Spleen (tissue), 13 donors: ENCODE results near the gene ARID5A. TPM values are rescaled to one million over a fixed set of nuclear protein-coding genes. Genes with fewer than 3 reads are reported as not detected.

ENCODE experiments used
- DNase-seq: peaks from one replicate; pipeline ENCODE4 v3.0.0-alpha.2; 2020
- H3K27ac ChIP-seq, 8 donors: fragments of 200-600 bp; sonication (generic) in 7 of 8; 1 replicate in 4 of 8; 2 replicates in 4 of 8; pipeline versions ENCODE4 v1.5.0 to v1.8.0; 2016 to 2021; ENCODE audit warnings: inconsistent platforms in 4 of 8, mild to moderate bottlenecking in 4 of 8, moderate library complexity in 1 of 8
- H3K27me3 ChIP-seq, 7 donors: fragments of 200-600 bp; sonication (generic) in 6 of 7; replicated peaks in 1 of 7; 1 replicate in 4 of 7; 2 replicates in 3 of 7; pipeline versions ENCODE4 v1.5.0 to v1.8.0; 2016 to 2021; ENCODE audit warnings: inconsistent platforms in 3 of 7, mild to moderate bottlenecking in 1 of 7
- H3K36me3 ChIP-seq, 6 donors: fragments of 200-600 bp; sonication (generic) in 5 of 6; 1 replicate in 4 of 6; 2 replicates in 2 of 6; pipeline versions ENCODE4 v1.5.0 to v1.8.0; 2016 to 2021; ENCODE audit warnings: inconsistent platforms in 2 of 6
- H3K4me1 ChIP-seq, 6 donors: fragments of 200-600 bp; sonication (generic) in 5 of 6; 1 replicate in 3 of 6; 2 replicates in 3 of 6; pipeline versions ENCODE4 v1.5.0 to v1.8.0; 2016 to 2021; ENCODE audit warnings: inconsistent platforms in 3 of 6
- H3K4me3 ChIP-seq, 8 donors: fragments of 200-600 bp; sonication (generic) in 7 of 8; 1 replicate in 4 of 8; 2 replicates in 4 of 8; pipeline versions ENCODE4 v1.5.0 to v1.8.0; 2016 to 2021; ENCODE audit warnings: inconsistent platforms in 4 of 8, mild to moderate bottlenecking in 4 of 8, moderate library complexity in 2 of 8
- H3K9me3 ChIP-seq, 8 donors: fragments of 200-600 bp; sonication (generic) in 7 of 8; 1 replicate in 4 of 8; 2 replicates in 4 of 8; pipeline versions ENCODE4 v1.5.0 to v1.8.0; 2016 to 2021; ENCODE audit warnings: inconsistent platforms in 4 of 8
- CTCF ChIP-seq, 11 experiments: fragments of 200-600 bp in 7 of 11; fragments of 450-650 bp in 4 of 11; sonication (generic) in 4 of 11; IDR thresholded peaks in 8 of 11; conservative IDR thresholded peaks in 3 of 11; 1 replicate in 7 of 11; 2 replicates in 4 of 11; pipeline versions ENCODE4 v1.4.0 to v1.8.0; 2016 to 2021; ENCODE audit warnings: antibody characterized with exemption in 11 of 11, inconsistent platforms in 4 of 11, mild to moderate bottlenecking in 1 of 11
- POLR2A ChIP-seq, 3 donors: fragments of 450-650 bp; IDR thresholded peaks; one replicate each; pipeline ENCODE4 v1.5.1; 2017; ENCODE audit warnings: antibody characterized with exemption in 3 of 3, mild to moderate bottlenecking in 1 of 3
- POLR2AphosphoS5 ChIP-seq, 3 donors: sonication (generic); formaldehyde crosslinking; IDR thresholded peaks; one replicate each; pipeline ENCODE4 v1.5.1; 2017; ENCODE audit warnings: antibody characterized with exemption in 3 of 3
- WGBS, 5 donors: extraction: QIAGEN DNeasy Blood & Tissue Kit in 3 of 5; methylation state at CpG; one replicate each; pipeline versions ENCODE4 v1.1.5 to v1.1.7; 2013 to 2018; 5-methylcytosine and 5-hydroxymethylcytosine counted together
- intact Hi-C: fragments of 100-400 bp; cut with DNase I; formaldehyde crosslinking; loops from one replicate; pipeline ENCODE4 v1.15.0; 2023; ENCODE audit warnings: low total_unique reads
- long read RNA-seq, 2 donors: transcript quantifications; one replicate each; lab custom pipeline, GENCODE V29; 2026
- polyA plus RNA-seq, 3 donors: library from polyadenylated mRNA; stranded (reverse); fragments of 200-250 nt; gene quantifications; one replicate each; pipeline ENCODE4 v1.2.1, GENCODE V29; 2013
- total RNA-seq, 7 donors: library from RNA; depleted of rRNA in 3 of 7; stranded (reverse); fragments of >200 nt in 3 of 7; fragmentation: NEBNext Ultra II Directional in 4 of 7; extraction: Animal tissue kit (Norgen Biotek cat#: 25700) in 4 of 7; gene quantifications; one replicate each; pipeline versions ENCODE4 v1.1.0 to v1.2.1, GENCODE V29; 2016 to 2021
- donor health status: healthy with polysubstance abuse.
- donor health status: DM: no; HTN: no; CAD: no; lungs with moderate emphysema.
- donor health status: DM: no; HTN: no; CAD: no.
- donor health status: Bipolar disorder and iron deficiency.
- donor health status: healthy.
- donor health status: DM: no; HTN: no; CAD: no.
- donor health status: DM: yes; HTN: yes; CAD: no.

The ARID5A gene
- total RNA-seq (100 to 1,000 TPM in 1 of 7 donors, 10 to 100 TPM in 6; 41.2 to 121 (median 52.8) TPM), polyA plus RNA-seq (10 to 100 TPM; 30.8 to 37.2 (median 35.4) TPM)
- long read RNA-seq, donor 1, partial matches to known transcripts = 5 of 6 reads
- long read RNA-seq, donor 1, other reads (novel, unspliced or antisense) = 0 of 6 reads
- long read RNA-seq, donor 2, partial matches to known transcripts = 0 of 4 reads
- long read RNA-seq, donor 2, other reads (novel, unspliced or antisense) = 0 of 4 reads

- H3K9me3 ChIP-seq = no peaks in the 10 kb centered on the region
- peak within 1 kb of the TSS; percentile 95 to 100 (median 99) for H3K27ac ChIP-seq
- TF ChIP-seq POLR2AphosphoS5 (IDR thresholded peaks at IDR 0.05) (peak; percentile 90 to 92 (median 91)), CTCF (IDR thresholded peaks at IDR 0.05 in 8 of 11, conservative IDR thresholded peaks at IDR 0.05 in 3 of 11) (peak; percentile 32 to 78 (median 59)), POLR2A (IDR thresholded peaks at IDR 0.05) (peak in 2 of 3 donors; percentile 83 to 94)
- peaks cover 33 to 93% (median 72%) of the 10 kb centered on the region in 6 donors for H3K4me1 ChIP-seq
- H3K4me3 ChIP-seq = peak within 1 kb of the TSS; percentile 79 to 95 (median 86)
- DNase-seq = peak; percentile 99
- H3K27me3 ChIP-seq = no peaks in the 10 kb centered on the region
- intact Hi-C loops = no loop called here
- peaks cover 0 to 17% (median 3%) of the 10 kb centered on the region in 6 donors for H3K36me3 ChIP-seq
- 0 to 1% (median 1%) methylated on average over 49 to 69 of the region's 69 CpGs for WGBS, 5 donors
Measured at GRCh38 chr2:96536445-96537065, at the start of gene ARID5A. ARID5A (plus strand) TSS chr2:96536752; CDS start chr2:96536827, 75 bp downstream.

- TF ChIP-seq POLR2AphosphoS5 (IDR thresholded peaks at IDR 0.05) (no peak), POLR2A (IDR thresholded peaks at IDR 0.05) (no peak), CTCF (IDR thresholded peaks at IDR 0.05 in 8 of 11, conservative IDR thresholded peaks at IDR 0.05 in 3 of 11) (no peak)
- intact Hi-C loops = no loop called here
- peaks cover 0 to 9% (median 6%) of the 10 kb centered on the region in 8 donors for H3K9me3 ChIP-seq
- peak overlapping the region in 4 of 8 donors; percentile 19 to 48 (median 29) for H3K27ac ChIP-seq
- H3K4me1 ChIP-seq = peaks cover 3 to 28% (median 19%) of the 10 kb centered on the region in 6 donors
- 75 to 91% (median 80%) methylated on average over 3 of the region's 3 CpGs for WGBS, 5 donors
- no peak for DNase-seq
- no peaks in the 10 kb centered on the region for H3K36me3 ChIP-seq
- H3K27me3 ChIP-seq = no peaks in the 10 kb centered on the region
- H3K4me3 ChIP-seq = no peak overlapping the region
Measured at GRCh38 chr2:96489261-96489660, 47.3 kb upstream of the ARID5A start.

GRCh38 chr2:96489663-96490062, 46.9 kb upstream of the ARID5A start:
- intact Hi-C loops = no loop called here

More at GRCh38 chr2:96489663-96490062, 46.9 kb upstream of the ARID5A start:
- Histone ChIP-seq H3K36me3 (no peaks in the 10 kb centered on the region), H3K27me3 (no peaks in the 10 kb centered on the region), H3K27ac (peak overlapping the region in 4 of 8 donors; percentile 19 to 48 (median 29)), H3K4me3 (no peak overlapping the region), H3K9me3 (peaks cover 0 to 13% (median 10%) of the 10 kb centered on the region in 8 donors), H3K4me1 (peaks cover 3 to 28% (median 19%) of the 10 kb centered on the region in 6 donors)
- WGBS, 5 donors = 17 to 52% (median 36%) methylated on average over 1 of the region's 1 CpG
- TF ChIP-seq POLR2AphosphoS5 (IDR thresholded peaks at IDR 0.05) (no peak), CTCF (IDR thresholded peaks at IDR 0.05 in 8 of 11, conservative IDR thresholded peaks at IDR 0.05 in 3 of 11) (no peak), POLR2A (IDR thresholded peaks at IDR 0.05) (no peak)
- no peak for DNase-seq
